MM.1S (cell line): ENCODE data around the gene SMYD5.

Source experiments
- DNase-seq: peaks from one replicate; pipeline ENCODE4 v3.0.0-alpha.2; 2015
- H2AFZ ChIP-seq: fragments of 300-600 bp; sonication (generic); 2 replicates; pipeline ENCODE4 v1.6.0; 2016; ENCODE audit warnings: antibody characterized with exemption, low read length
- H3F3A ChIP-seq: fragments of 300-600 bp; sonication (generic); 2 replicates; pipeline ENCODE4 v1.6.1; 2016; ENCODE audit warnings: mild to moderate bottlenecking, antibody characterized with exemption, low read length, moderate library complexity, mixed read lengths; ENCODE audit not compliant: insufficient read depth
- H3K27ac ChIP-seq: fragments of 300-600 bp; sonication (generic); 2 replicates; pipeline ENCODE4 v1.5.1; 2016; ENCODE audit warnings: mild to moderate bottlenecking, low read length
- H3K27me3 ChIP-seq: fragments of 300-600 bp; sonication (generic); replicated peaks from 2 replicates; pipeline ENCODE4 v1.6.0; 2016; ENCODE audit warnings: low read length; ENCODE audit not compliant: insufficient read depth
- H3K36me3 ChIP-seq: fragments of 300-600 bp; sonication (generic); replicated peaks from 2 replicates; pipeline ENCODE4 v1.6.1; 2016; ENCODE audit warnings: mild to moderate bottlenecking, low read length, mixed read lengths; ENCODE audit not compliant: insufficient read depth
- H3K4me1 ChIP-seq: fragments of 300-600 bp; sonication (generic); 2 replicates; pipeline ENCODE4 v1.6.1; 2016; ENCODE audit warnings: low read length, mixed read lengths
- H3K4me2 ChIP-seq: fragments of 300-600 bp; sonication (generic); 2 replicates; pipeline ENCODE4 v1.6.0; 2016; ENCODE audit warnings: low read depth, low read length
- H3K4me3 ChIP-seq: fragments of 300-600 bp; sonication (generic); 2 replicates; pipeline ENCODE4 v1.5.1; 2016; ENCODE audit warnings: low read length, mixed read lengths
- H3K79me2 ChIP-seq: fragments of 300-600 bp; sonication (generic); 2 replicates; pipeline ENCODE4 v1.6.1; 2016; ENCODE audit warnings: mixed run types, low read length, mixed read lengths
- H3K9ac ChIP-seq: fragments of 300-600 bp; sonication (generic); 2 replicates; pipeline ENCODE4 v1.6.1; 2016; ENCODE audit warnings: low read length, mixed read lengths
- H3K9me2 ChIP-seq: fragments of 300-600 bp; sonication (generic); replicated peaks from 2 replicates; pipeline ENCODE4 v1.6.1; 2016; ENCODE audit warnings: mild to moderate bottlenecking, low read length, mixed read lengths; ENCODE audit not compliant: insufficient read depth
- H3K9me3 ChIP-seq: fragments of 300-600 bp; sonication (generic); replicated peaks from 2 replicates; pipeline ENCODE4 v1.6.1; 2016; ENCODE audit warnings: mild to moderate bottlenecking, low read length, mixed read lengths; ENCODE audit not compliant: insufficient read depth
- H4K20me1 ChIP-seq: fragments of 300-600 bp; sonication (generic); 2 replicates; pipeline ENCODE4 v1.6.1; 2016; ENCODE audit warnings: mild to moderate bottlenecking, low read length, moderate library complexity, mixed read lengths; ENCODE audit not compliant: insufficient read depth
- CTCF ChIP-seq: fragments of 300-600 bp; sonication (generic); IDR thresholded peaks from 2 replicates; pipeline ENCODE4 v1.5.1; 2016; ENCODE audit warnings: antibody characterized with exemption, low read length, mixed read lengths
- EZH2 ChIP-seq: fragments of 300-600 bp; sonication (generic); optimal IDR thresholded peaks from 2 replicates; pipeline ENCODE3; 2017; ENCODE audit warnings: low read depth, mild to moderate bottlenecking, antibody characterized with exemption, low read length, mixed read lengths
- EZH2phosphoT487 ChIP-seq: fragments of 300-600 bp; sonication (generic); IDR thresholded peaks from 2 replicates; pipeline ENCODE4 v1.6.1; 2018; ENCODE audit warnings: antibody characterized with exemption, low read length

The SMYD5 gene

GRCh38 chr2:73255907-73256617 is 42.0 kb downstream of the SMYD5 start:
- H3K27me3 ChIP-seq, result no peaks in the 10 kb centered on the region
- no peak for DNase-seq
- no peaks in the 10 kb centered on the region for H3K36me3 ChIP-seq
- no peaks in the 10 kb centered on the region for H3K9me2 ChIP-seq
- no peaks in the 10 kb centered on the region for H3K79me2 ChIP-seq
- H3K4me3 ChIP-seq, result no peak overlapping the region
- H3K4me2 ChIP-seq, result no peak overlapping the region
- H3K4me1 ChIP-seq, result no peaks in the 10 kb centered on the region
- no peak overlapping the region for H3K27ac ChIP-seq
- no peak for TF ChIP-seq EZH2
- TF ChIP-seq EZH2phosphoT487, result no peak
- no peak for TF ChIP-seq CTCF
- no peaks in the 10 kb centered on the region for H3K9me3 ChIP-seq
- no peaks in the 10 kb centered on the region; the same call in 1 of the 2 replicates for H3F3A ChIP-seq
- no peak overlapping the region for H3K9ac ChIP-seq
- H2AFZ ChIP-seq, result no peak overlapping the region
- H4K20me1 ChIP-seq, result no peaks in the 10 kb centered on the region

- TF ChIP-seq EZH2phosphoT487 (no peak), CTCF (no peak), EZH2 (no peak)
- Histone ChIP-seq H3K27ac (no peak overlapping the region), H3K27me3 (no peaks in the 10 kb centered on the region), H3K36me3 (no peaks in the 10 kb centered on the region), H3K79me2 (no peaks in the 10 kb centered on the region), H3K4me3 (no peak overlapping the region), H4K20me1 (no peaks in the 10 kb centered on the region), H3K4me2 (no peak overlapping the region), H3K9ac (no peak overlapping the region), H3K4me1 (no peaks in the 10 kb centered on the region), H2AFZ (no peak overlapping the region), H3K9me2 (no peaks in the 10 kb centered on the region), H3F3A (no peaks in the 10 kb centered on the region; the same call in 1 of the 2 replicates), H3K9me3 (no peaks in the 10 kb centered on the region)
- DNase-seq, result no peak
Observed at GRCh38 chr2:73256618-73256922, 42.5 kb downstream of the SMYD5 start.

- H3K36me3 ChIP-seq, result no peaks in the 10 kb centered on the region
- H3K9me2 ChIP-seq, result no peaks in the 10 kb centered on the region
- H3K4me3 ChIP-seq, result no peak overlapping the region
- H3K4me2 ChIP-seq, result no peak overlapping the region
- DNase-seq, result no peak
- no peak for TF ChIP-seq CTCF
- no peak for TF ChIP-seq EZH2
- no peak for TF ChIP-seq EZH2phosphoT487
- H3K9me3 ChIP-seq, result no peaks in the 10 kb centered on the region
- no peaks in the 10 kb centered on the region; the same call in 1 of the 2 replicates for H3F3A ChIP-seq
- no peaks in the 10 kb centered on the region for H3K4me1 ChIP-seq
- no peaks in the 10 kb centered on the region for H4K20me1 ChIP-seq
- no peaks in the 10 kb centered on the region for H3K27me3 ChIP-seq
- H3K9ac ChIP-seq, result no peak overlapping the region
- no peak overlapping the region for H2AFZ ChIP-seq
- H3K79me2 ChIP-seq, result no peaks in the 10 kb centered on the region
- H3K27ac ChIP-seq, result no peak overlapping the region
Observed at GRCh38 chr2:73257021-73257420, 43.0 kb downstream of the SMYD5 start.
